Stomach (tissue), 4 donors: ENCODE data around the gene CLOCK.

Experiments
- CTCF ChIP-seq, 7 experiments: fragments of 450-650 bp in 4 of 7; fragments of 200-600 bp in 3 of 7; sonication (generic) in 3 of 7; IDR thresholded peaks; one replicate each; pipeline ENCODE4 v1.5.1; 2016 to 2019; ENCODE audit warnings: antibody characterized with exemption in 7 of 7, control low read depth in 2 of 7, mild to moderate bottlenecking in 1 of 7
- EP300 ChIP-seq: sonication (generic); formaldehyde crosslinking; IDR thresholded peaks from one replicate; pipeline ENCODE4 v1.6.1; 2017; ENCODE audit warnings: antibody characterized with exemption
- POLR2A ChIP-seq, 4 donors: fragments of 450-650 bp; IDR thresholded peaks; one replicate each; pipeline ENCODE4 v1.6.1; 2016; ENCODE audit warnings: antibody characterized with exemption in 4 of 4, control low read depth in 2 of 4, mild to moderate bottlenecking in 1 of 4, moderate library complexity in 1 of 4

DNA sequence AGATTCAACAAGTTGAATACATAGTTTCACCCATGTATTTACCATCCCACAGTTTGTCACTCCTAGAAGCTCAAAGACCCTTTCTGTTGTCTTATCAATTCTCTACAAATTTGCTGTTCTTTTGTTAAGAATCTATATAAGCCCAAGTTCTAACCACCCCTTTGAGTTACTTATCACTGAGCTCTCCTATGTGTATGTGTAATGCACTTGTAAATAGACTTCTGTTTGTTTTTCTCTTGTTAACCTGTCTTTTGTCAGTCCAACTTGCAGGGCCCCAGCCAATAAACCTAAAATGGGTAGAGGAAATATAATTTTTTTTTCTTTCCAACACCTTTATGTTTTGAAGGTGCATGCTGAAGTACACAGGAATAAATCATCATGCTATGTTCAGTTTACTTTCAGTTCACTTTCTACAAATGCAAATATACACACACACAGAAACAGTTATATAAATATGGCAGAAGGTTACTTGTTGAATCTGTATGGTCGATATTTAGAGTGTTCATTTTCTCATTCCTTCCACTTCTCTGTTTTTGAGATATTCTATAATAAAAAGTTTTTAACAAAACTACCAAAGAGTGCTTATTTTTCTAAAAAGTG lies 22.3 kb upstream of the CLOCK start:
- TF ChIP-seq CTCF (IDR thresholded peaks at IDR 0.05) (no peak), POLR2A (IDR thresholded peaks at IDR 0.05) (no peak), EP300 (no peak)
